Nephron (organoid): ENCODE data around the gene CYP17A1.
"Not testable (repeated sequence)": the region's sequence is repeated elsewhere in the genome, so short reads cannot be mapped to it uniquely, and the experiment has no call there.

Experiments used
- H3K27ac Mint-ChIP-seq, 3 experiments: 2 replicates each; pipeline ENCODE4 v1.8.0; 2020; ENCODE audit warnings: mixed read lengths in 3 of 3, mild to moderate bottlenecking in 2 of 3, moderate library complexity in 1 of 3
- H3K27me3 Mint-ChIP-seq: 2 replicates; pipeline ENCODE4 v1.8.0; 2021; ENCODE audit warnings: low read depth, mild to moderate bottlenecking, moderate library complexity, mixed read lengths
- H3K36me3 Mint-ChIP-seq: 2 replicates; pipeline ENCODE4 v1.8.0; 2020; ENCODE audit warnings: low read depth, mixed read lengths
- H3K4me1 Mint-ChIP-seq: 2 replicates; pipeline ENCODE4 v1.8.0; 2020; ENCODE audit warnings: mixed read lengths
- H3K4me3 Mint-ChIP-seq, 3 experiments: 2 replicates each; pipeline ENCODE4 v1.8.0; 2020; ENCODE audit warnings: mild to moderate bottlenecking in 3 of 3, mixed read lengths in 3 of 3, moderate library complexity in 2 of 3
- H3K9me3 Mint-ChIP-seq: 2 replicates; pipeline ENCODE4 v1.8.0; 2020; ENCODE audit warnings: mixed read lengths
- TF ChIP-seq, protein P1 (sequence below), 3 experiments: fragments of 200-600 bp; sonication (generic); IDR thresholded peaks; one replicate each; pipeline ENCODE4 v1.5.0; 2021; ENCODE audit warnings: antibody characterized with exemption in 3 of 3; ENCODE audit not compliant: unreplicated experiment in 3 of 3

Gene CYP17A1

GRCh38 chr10:102831322-102832071 is 5.7 kb downstream of the CYP17A1 start:
- Mint-ChIP-seq H3K36me3 (no peaks in the 10 kb centered on the region), H3K27me3 (peaks cover 15% of the 10 kb centered on the region), H3K27ac (no peak overlapping the region), H3K4me3 (no peak overlapping the region), H3K4me1 (no peaks in the 10 kb centered on the region), H3K9me3 (no peaks in the 10 kb centered on the region)
- TF ChIP-seq, protein P1, sequence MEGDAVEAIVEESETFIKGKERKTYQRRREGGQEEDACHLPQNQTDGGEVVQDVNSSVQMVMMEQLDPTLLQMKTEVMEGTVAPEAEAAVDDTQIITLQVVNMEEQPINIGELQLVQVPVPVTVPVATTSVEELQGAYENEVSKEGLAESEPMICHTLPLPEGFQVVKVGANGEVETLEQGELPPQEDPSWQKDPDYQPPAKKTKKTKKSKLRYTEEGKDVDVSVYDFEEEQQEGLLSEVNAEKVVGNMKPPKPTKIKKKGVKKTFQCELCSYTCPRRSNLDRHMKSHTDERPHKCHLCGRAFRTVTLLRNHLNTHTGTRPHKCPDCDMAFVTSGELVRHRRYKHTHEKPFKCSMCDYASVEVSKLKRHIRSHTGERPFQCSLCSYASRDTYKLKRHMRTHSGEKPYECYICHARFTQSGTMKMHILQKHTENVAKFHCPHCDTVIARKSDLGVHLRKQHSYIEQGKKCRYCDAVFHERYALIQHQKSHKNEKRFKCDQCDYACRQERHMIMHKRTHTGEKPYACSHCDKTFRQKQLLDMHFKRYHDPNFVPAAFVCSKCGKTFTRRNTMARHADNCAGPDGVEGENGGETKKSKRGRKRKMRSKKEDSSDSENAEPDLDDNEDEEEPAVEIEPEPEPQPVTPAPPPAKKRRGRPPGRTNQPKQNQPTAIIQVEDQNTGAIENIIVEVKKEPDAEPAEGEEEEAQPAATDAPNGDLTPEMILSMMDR (IDR thresholded peaks at IDR 0.05; ENCODE audit: unreplicated experiment in 3 of 3), result no peak

- Mint-ChIP-seq H3K4me1 (no peaks in the 10 kb centered on the region), H3K36me3 (no peaks in the 10 kb centered on the region)
Observed at GRCh38 chr10:102827597-102827975, 9.6 kb downstream of the CYP17A1 start.

GRCh38 chr10:102826148-102826796 is 10.9 kb downstream of the CYP17A1 start:
- H3K9me3 Mint-ChIP-seq, result no peaks in the 10 kb centered on the region
- TF ChIP-seq, protein P1 (IDR thresholded peaks at IDR 0.05; ENCODE audit: unreplicated experiment in 3 of 3), result no peak
- no peaks in the 10 kb centered on the region for H3K4me1 Mint-ChIP-seq
- H3K36me3 Mint-ChIP-seq, result no peaks in the 10 kb centered on the region
- peaks cover 6% of the 10 kb centered on the region for H3K27me3 Mint-ChIP-seq
- H3K27ac Mint-ChIP-seq, result no peak overlapping the region
- H3K4me3 Mint-ChIP-seq, result no peak overlapping the region

More at GRCh38 chr10:102827597-102827975, 9.6 kb downstream of the CYP17A1 start:
- TF ChIP-seq, protein P1 (IDR thresholded peaks at IDR 0.05; ENCODE audit: unreplicated experiment in 3 of 3), result no peak
- Mint-ChIP-seq H3K27ac (no peak overlapping the region), H3K27me3 (peaks cover 6% of the 10 kb centered on the region), H3K4me3 (no peak overlapping the region), H3K9me3 (no peaks in the 10 kb centered on the region)

DNA sequence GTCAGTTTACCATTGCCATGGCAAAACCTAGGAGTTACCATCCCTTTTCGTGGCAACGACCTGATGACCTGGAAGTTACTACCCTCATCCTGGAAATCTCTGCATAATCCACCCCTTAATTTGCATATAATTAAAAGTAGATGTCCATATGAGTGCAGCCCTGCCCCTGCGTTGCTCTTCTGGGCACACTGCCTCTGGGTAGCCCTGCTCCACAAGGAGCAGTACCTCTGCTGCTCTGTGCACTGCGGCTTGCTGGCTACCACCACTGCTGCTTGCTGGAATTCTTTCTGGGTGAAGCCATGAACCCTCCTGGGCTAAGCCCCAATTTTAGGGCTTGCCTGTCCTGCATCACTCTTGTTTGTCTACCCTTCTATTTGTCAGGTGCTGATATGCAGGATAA is 12.5 kb downstream of the CYP17A1 start:
- TF ChIP-seq, protein P1 (IDR thresholded peaks at IDR 0.05; ENCODE audit: unreplicated experiment in 3 of 3), result no peak
- Mint-ChIP-seq H3K27ac (no peak overlapping the region), H3K4me3 (no peak overlapping the region), H3K9me3 (no peaks in the 10 kb centered on the region), H3K4me1 (no peaks in the 10 kb centered on the region), H3K27me3 (peaks cover 1% of the 10 kb centered on the region), H3K36me3 (no peaks in the 10 kb centered on the region)

- H3K36me3 Mint-ChIP-seq, result no peaks in the 10 kb centered on the region
- TF ChIP-seq, protein P1 (IDR thresholded peaks at IDR 0.05; ENCODE audit: unreplicated experiment in 3 of 3), result no peak
- H3K27me3 Mint-ChIP-seq, result no peaks in the 10 kb centered on the region
- no peaks in the 10 kb centered on the region for H3K9me3 Mint-ChIP-seq
- no peaks in the 10 kb centered on the region for H3K4me1 Mint-ChIP-seq
- no peak overlapping the region for H3K4me3 Mint-ChIP-seq
- H3K27ac Mint-ChIP-seq, result no peak overlapping the region
Observed at GRCh38 chr10:102822222-102822621, 15.0 kb downstream of the CYP17A1 start.

DNA sequence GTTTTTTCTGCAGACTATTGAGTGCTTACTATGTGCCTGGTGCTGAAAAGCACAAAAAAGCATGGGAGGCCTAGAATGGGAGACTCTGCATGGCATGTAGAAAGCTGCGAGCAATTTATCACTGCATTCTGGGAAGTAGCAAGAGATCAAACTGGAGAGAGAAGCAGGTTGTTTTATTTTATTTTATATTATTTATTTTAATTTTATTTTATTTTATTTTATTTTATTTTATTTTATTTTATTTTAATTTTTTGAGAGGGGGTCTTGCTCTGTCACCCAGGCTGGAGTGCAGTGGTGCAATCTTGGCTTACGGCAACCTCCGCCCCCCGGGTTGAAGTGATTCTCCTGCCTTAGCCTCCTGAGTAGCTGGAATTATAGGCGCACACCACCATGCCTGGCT is 17.2 kb downstream of the CYP17A1 start:
- H3K4me1 Mint-ChIP-seq, result peaks cover 13% of the 10 kb centered on the region

More for the DNA sequence above, 17.2 kb downstream of the CYP17A1 start:
- H3K4me3 Mint-ChIP-seq, H3K27ac Mint-ChIP-seq, H3K27me3 Mint-ChIP-seq, H3K9me3 Mint-ChIP-seq, H3K36me3 Mint-ChIP-seq: not testable (repeated sequence)
